ENCODE results near the gene PTGFRN. TPM values are rescaled to one million over a fixed set of nuclear protein-coding genes. Genes with fewer than 3 reads are reported as not detected.

The PTGFRN gene
- total and polyA plus RNA-seq, 2 donors = 41.5 to 85.9 TPM

- H3K27ac ChIP-seq (ENCODE audit: low read depth) = no peak within 1 kb of the TSS
- no peak for DNase-seq (ENCODE audit: extremely low spot score)
- no peaks in the 10 kb centered on the region for H3K36me3 ChIP-seq (ENCODE audit: insufficient read depth)
- no peaks in the 10 kb centered on the region for H3K4me1 ChIP-seq (ENCODE audit: insufficient read depth)
- no peak within 1 kb of the TSS for H3K4me3 ChIP-seq (ENCODE audit: low read depth, low read length)
- WGBS = 85% methylated on average over 3 of the region's 3 CpGs
Observed at GRCh38 chr1:117001254-117001927, 91.7 kb downstream of the PTGFRN start, which contains the start of gene CD101. TSS of gene CD101 (plus strand) at chr1:117001760. CDS start at chr1:117001818, 58 bp downstream.

DNA sequence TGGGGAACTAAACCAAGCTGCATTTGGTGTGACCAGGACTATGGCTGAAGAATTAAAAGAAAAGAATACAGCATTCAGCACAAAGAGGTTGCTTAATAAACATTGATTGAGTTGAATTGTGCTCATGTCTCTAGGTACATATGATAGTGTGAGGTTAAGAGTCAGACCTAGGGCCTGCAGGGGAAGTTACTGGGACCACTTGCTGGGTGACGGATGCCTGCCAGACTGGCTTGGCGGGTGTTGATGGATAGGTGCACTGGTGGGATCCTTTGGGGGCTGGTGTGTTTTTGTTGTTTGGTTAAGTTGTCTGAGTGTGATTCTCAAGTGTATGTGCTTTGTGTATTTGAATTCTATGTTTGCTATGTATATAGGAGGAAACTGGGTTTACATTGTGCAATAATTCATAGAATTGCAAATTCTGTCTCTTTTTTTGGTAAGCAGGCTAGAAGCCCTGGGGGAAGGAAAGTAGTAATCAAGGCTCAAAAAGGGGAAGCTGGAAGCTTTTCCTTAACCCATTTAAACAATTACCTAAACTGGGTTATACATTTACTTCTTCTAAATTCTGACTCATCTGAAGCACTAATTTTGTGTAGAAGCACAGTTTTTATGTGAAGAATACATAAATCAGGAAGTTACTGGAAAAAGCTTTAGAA is 93.6 kb downstream of the PTGFRN start:
- Histone ChIP-seq H3K4me1 (ENCODE audit: insufficient read depth) (no peaks in the 10 kb centered on the region), H3K4me3 (ENCODE audit: low read depth, low read length) (no peak overlapping the region), H3K27ac (ENCODE audit: low read depth) (no peak overlapping the region), H3K36me3 (ENCODE audit: insufficient read depth) (no peaks in the 10 kb centered on the region)
- no peak for DNase-seq (ENCODE audit: extremely low spot score)
- WGBS = 91% methylated on average over 2 of the region's 2 CpGs

- WGBS = 79% methylated on average over 2 of the region's 2 CpGs
- Histone ChIP-seq H3K27ac (ENCODE audit: low read depth) (no peak overlapping the region), H3K36me3 (ENCODE audit: insufficient read depth) (no peaks in the 10 kb centered on the region), H3K4me1 (ENCODE audit: insufficient read depth) (no peaks in the 10 kb centered on the region), H3K4me3 (ENCODE audit: low read depth, low read length) (no peak overlapping the region)
- DNase-seq (ENCODE audit: extremely low spot score) = no peak
Observed at GRCh38 chr1:117007719-117008013, 98.0 kb downstream of the PTGFRN start.

- H3K27ac ChIP-seq (ENCODE audit: low read depth) = no peak overlapping the region
- H3K4me3 ChIP-seq (ENCODE audit: low read depth, low read length) = no peak overlapping the region
- WGBS = 58% methylated on average over 2 of the region's 2 CpGs
- no peak for DNase-seq (ENCODE audit: extremely low spot score)
- H3K4me1 ChIP-seq (ENCODE audit: insufficient read depth) = no peaks in the 10 kb centered on the region
- no peaks in the 10 kb centered on the region for H3K36me3 ChIP-seq (ENCODE audit: insufficient read depth)
Observed at GRCh38 chr1:117008656-117009055, 98.9 kb downstream of the PTGFRN start.

GRCh38 chr1:117009132-117009531 is 99.4 kb downstream of the PTGFRN start:
- Histone ChIP-seq H3K4me3 (ENCODE audit: low read depth, low read length) (no peak overlapping the region), H3K4me1 (ENCODE audit: insufficient read depth) (no peaks in the 10 kb centered on the region), H3K27ac (ENCODE audit: low read depth) (no peak overlapping the region), H3K36me3 (ENCODE audit: insufficient read depth) (no peaks in the 10 kb centered on the region)
- no peak for DNase-seq (ENCODE audit: extremely low spot score)
- WGBS = 70% methylated on average over 3 of the region's 3 CpGs

DNA sequence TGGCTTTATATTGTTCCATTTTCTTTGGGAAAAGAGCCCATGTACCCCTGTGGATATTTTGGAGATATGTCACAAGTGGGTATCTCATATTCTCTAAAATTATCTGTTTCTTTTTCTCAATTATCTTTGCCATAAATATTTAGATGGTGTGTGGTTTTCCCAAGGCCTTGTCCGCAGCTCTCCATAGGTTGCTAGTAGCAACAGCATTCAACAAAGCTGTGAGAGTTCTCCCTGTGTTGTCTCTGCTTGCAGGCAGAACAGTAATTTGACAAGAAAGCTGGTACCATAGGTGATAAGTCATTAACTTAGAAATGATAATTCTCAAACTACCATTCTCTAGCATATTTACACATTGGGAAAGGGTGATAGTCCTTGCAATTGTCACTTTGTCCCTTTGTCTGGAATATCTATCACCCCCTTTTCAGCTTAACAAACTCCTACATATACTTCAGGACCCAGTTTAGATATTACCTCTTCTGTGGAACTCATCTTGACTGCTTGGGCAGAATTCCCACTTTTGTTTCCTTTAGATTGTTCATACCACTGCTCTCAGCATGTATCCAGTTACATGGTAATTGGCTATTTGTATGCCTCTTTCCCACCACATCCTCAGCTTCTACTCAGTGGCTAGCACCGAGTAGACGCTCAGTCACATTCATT is 100.7 kb downstream of the PTGFRN start:
- DNase-seq (ENCODE audit: extremely low spot score) = no peak
- Histone ChIP-seq H3K4me1 (ENCODE audit: insufficient read depth) (no peaks in the 10 kb centered on the region), H3K4me3 (ENCODE audit: low read depth, low read length) (no peak overlapping the region), H3K36me3 (ENCODE audit: insufficient read depth) (no peaks in the 10 kb centered on the region), H3K27ac (ENCODE audit: low read depth) (no peak overlapping the region)
- 94% methylated on average over 3 of the region's 3 CpGs for WGBS

GRCh38 chr1:117011334-117011733 is 101.6 kb downstream of the PTGFRN start:
- Histone ChIP-seq H3K27ac (ENCODE audit: low read depth) (no peak overlapping the region), H3K4me1 (ENCODE audit: insufficient read depth) (no peaks in the 10 kb centered on the region), H3K4me3 (ENCODE audit: low read depth, low read length) (no peak overlapping the region), H3K36me3 (ENCODE audit: insufficient read depth) (no peaks in the 10 kb centered on the region)
- DNase-seq (ENCODE audit: extremely low spot score) = no peak
- WGBS = 99% methylated on average over 3 of the region's 3 CpGs

- Histone ChIP-seq H3K27ac (ENCODE audit: low read depth) (no peak overlapping the region), H3K4me1 (ENCODE audit: insufficient read depth) (no peaks in the 10 kb centered on the region), H3K4me3 (ENCODE audit: low read depth, low read length) (no peak overlapping the region), H3K36me3 (ENCODE audit: insufficient read depth) (no peaks in the 10 kb centered on the region)
- WGBS = 89% methylated on average over 5 of the region's 5 CpGs
- peak; percentile 49 for DNase-seq (ENCODE audit: extremely low spot score)
Observed at GRCh38 chr1:117013309-117013858, 103.7 kb downstream of the PTGFRN start.

- Histone ChIP-seq H3K27ac (ENCODE audit: low read depth) (no peak overlapping the region), H3K36me3 (ENCODE audit: insufficient read depth) (no peaks in the 10 kb centered on the region), H3K4me3 (ENCODE audit: low read depth, low read length) (no peak overlapping the region), H3K4me1 (ENCODE audit: insufficient read depth) (no peaks in the 10 kb centered on the region)
- 97% methylated on average over 5 of the region's 5 CpGs for WGBS
- no peak for DNase-seq (ENCODE audit: extremely low spot score)
Observed at GRCh38 chr1:117014209-117014608, 104.5 kb downstream of the PTGFRN start.

DNA sequence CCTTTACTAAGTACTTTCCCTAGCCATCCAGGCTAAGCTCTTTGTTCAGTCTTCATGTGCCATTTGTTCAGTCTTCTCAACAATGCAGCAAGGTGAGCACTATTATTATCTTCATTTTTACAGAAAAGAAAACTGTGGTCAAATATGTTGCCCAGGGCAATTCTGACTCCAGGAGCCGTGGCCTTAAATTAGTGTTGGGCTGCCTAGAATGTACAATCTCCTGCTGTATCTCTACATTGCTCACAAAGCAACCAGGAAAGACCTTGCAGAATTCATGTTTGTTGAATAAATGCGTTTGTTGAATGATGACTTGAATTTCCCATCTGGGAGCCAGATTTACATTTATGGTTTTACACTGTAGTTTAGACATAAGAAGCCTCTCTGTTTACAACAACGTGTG is 106.0 kb downstream of the PTGFRN start:
- DNase-seq (ENCODE audit: extremely low spot score) = no peak
- Histone ChIP-seq H3K36me3 (ENCODE audit: insufficient read depth) (no peaks in the 10 kb centered on the region), H3K4me3 (ENCODE audit: low read depth, low read length) (no peak overlapping the region), H3K27ac (ENCODE audit: low read depth) (no peak overlapping the region), H3K4me1 (ENCODE audit: insufficient read depth) (no peaks in the 10 kb centered on the region)
- WGBS = 88% methylated on average over 3 of the region's 3 CpGs

DNA sequence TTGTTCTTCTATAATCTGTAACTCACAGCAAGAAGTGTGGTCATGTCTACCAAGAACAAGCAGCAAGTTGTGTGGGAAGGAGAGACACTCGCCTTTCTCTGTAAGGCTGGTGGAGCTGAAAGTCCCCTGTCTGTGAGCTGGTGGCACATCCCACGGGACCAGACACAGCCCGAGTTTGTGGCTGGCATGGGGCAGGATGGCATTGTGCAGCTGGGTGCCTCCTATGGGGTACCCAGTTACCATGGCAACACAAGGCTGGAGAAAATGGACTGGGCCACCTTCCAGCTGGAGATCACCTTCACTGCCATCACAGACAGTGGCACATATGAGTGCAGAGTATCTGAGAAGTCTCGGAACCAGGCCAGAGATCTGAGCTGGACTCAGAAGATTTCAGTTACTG is 107.3 kb downstream of the PTGFRN start:
- H3K36me3 ChIP-seq (ENCODE audit: insufficient read depth) = no peaks in the 10 kb centered on the region
- H3K27ac ChIP-seq (ENCODE audit: low read depth) = no peak overlapping the region
- H3K4me3 ChIP-seq (ENCODE audit: low read depth, low read length) = no peak overlapping the region
- no peaks in the 10 kb centered on the region for H3K4me1 ChIP-seq (ENCODE audit: insufficient read depth)
- 89% methylated on average over 4 of the region's 4 CpGs for WGBS
- no peak for DNase-seq (ENCODE audit: extremely low spot score)

- DNase-seq (ENCODE audit: extremely low spot score) = no peak
- Histone ChIP-seq H3K36me3 (ENCODE audit: insufficient read depth) (no peaks in the 10 kb centered on the region), H3K4me1 (ENCODE audit: insufficient read depth) (no peaks in the 10 kb centered on the region), H3K4me3 (ENCODE audit: low read depth, low read length) (no peak overlapping the region), H3K27ac (ENCODE audit: low read depth) (no peak overlapping the region)
- 46% methylated on average over 3 of the region's 3 CpGs for WGBS
Observed at GRCh38 chr1:117017648-117018047, 107.9 kb downstream of the PTGFRN start.

- Histone ChIP-seq H3K4me3 (ENCODE audit: low read depth, low read length) (no peak overlapping the region), H3K36me3 (ENCODE audit: insufficient read depth) (no peaks in the 10 kb centered on the region), H3K27ac (ENCODE audit: low read depth) (no peak overlapping the region), H3K4me1 (ENCODE audit: insufficient read depth) (no peaks in the 10 kb centered on the region)
- DNase-seq (ENCODE audit: extremely low spot score) = no peak
- 58% methylated on average over 1 of the region's 1 CpG for WGBS
Observed at GRCh38 chr1:117020526-117021156, 110.9 kb downstream of the PTGFRN start.

All from urinary bladder (tissue), 4 donors.